Measurements from ENCODE around the gene DIPK1A. TPM values are rescaled to one million over a fixed set of nuclear protein-coding genes. Genes with fewer than 3 reads are reported as not detected.
A peak's percentile ranks its signal among the peaks of the same experiment; 100 is the strongest.

The DIPK1A gene
- total RNA-seq, result 10 to 100 TPM; 14.3 to 14.4 TPM

DNA sequence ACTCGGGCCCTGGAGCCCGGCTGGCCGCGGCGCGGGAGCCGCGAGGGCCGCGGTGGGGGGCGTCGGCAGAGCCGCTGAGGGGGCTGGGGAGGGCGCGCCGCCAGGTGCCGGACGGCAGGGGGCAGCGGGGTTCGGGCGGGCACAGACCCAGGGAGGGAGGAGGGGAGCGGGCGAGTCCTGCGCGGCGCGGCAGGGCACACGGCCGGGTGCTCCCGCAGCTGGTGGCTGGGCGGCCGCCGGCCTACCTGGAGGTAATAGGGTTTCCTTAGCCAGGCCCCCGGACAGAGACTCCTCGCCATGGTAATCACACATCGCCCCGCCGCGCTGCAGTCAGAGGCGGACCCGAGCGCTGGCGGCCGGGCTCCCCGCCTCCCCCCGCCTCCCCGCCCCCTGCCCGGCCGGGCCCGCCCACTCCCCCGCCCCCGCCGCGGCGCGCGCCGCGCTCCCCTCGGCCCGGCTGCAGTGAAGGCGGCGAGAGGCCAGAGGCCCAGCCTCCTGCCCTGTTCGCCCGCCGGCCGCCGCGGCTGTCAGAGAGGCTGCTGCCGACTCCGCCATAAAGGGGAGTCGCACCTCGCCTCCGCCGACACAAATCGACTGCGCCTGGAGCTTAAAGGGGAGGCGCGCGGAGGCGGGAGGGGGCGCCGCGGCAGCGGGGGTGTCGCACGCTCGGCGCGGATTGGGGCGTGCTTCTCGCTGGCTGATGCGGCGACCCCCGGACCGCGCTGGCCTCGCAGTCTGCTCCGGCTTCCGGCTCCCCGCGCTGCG, at the start of gene DIPK1A:
Gene DIPK1A (minus strand): TSS at position 332 of the 765 bp plus-strand sequence. CDS start 33 bp downstream, at position 299.
- Histone ChIP-seq H3K4me3 (peak within 1 kb of the TSS; percentile 91), H3K36me3 (no peaks in the 10 kb centered on the region), H3K27ac (peak within 1 kb of the TSS; percentile 98), H3K27me3 (no peaks in the 10 kb centered on the region), H3K4me1 (peaks cover 7% of the 10 kb centered on the region), H3K9ac (ENCODE audit: low read depth in 2 of 2, low read length in 2 of 2) (peak within 1 kb of the TSS; percentile 90 to 93), H3K9me3 (no peaks in the 10 kb centered on the region)
- DNase-seq, result peak; percentile 77
- TF ChIP-seq, protein P1, sequence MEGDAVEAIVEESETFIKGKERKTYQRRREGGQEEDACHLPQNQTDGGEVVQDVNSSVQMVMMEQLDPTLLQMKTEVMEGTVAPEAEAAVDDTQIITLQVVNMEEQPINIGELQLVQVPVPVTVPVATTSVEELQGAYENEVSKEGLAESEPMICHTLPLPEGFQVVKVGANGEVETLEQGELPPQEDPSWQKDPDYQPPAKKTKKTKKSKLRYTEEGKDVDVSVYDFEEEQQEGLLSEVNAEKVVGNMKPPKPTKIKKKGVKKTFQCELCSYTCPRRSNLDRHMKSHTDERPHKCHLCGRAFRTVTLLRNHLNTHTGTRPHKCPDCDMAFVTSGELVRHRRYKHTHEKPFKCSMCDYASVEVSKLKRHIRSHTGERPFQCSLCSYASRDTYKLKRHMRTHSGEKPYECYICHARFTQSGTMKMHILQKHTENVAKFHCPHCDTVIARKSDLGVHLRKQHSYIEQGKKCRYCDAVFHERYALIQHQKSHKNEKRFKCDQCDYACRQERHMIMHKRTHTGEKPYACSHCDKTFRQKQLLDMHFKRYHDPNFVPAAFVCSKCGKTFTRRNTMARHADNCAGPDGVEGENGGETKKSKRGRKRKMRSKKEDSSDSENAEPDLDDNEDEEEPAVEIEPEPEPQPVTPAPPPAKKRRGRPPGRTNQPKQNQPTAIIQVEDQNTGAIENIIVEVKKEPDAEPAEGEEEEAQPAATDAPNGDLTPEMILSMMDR (IDR thresholded peaks at IDR 0.05), result no peak
- intact Hi-C loops (cut with DNase I), result loop anchor here (2.0 kb wide), 1 partner anchor 103 kb away; no protein-coding TSS in a partner anchor

DNA sequence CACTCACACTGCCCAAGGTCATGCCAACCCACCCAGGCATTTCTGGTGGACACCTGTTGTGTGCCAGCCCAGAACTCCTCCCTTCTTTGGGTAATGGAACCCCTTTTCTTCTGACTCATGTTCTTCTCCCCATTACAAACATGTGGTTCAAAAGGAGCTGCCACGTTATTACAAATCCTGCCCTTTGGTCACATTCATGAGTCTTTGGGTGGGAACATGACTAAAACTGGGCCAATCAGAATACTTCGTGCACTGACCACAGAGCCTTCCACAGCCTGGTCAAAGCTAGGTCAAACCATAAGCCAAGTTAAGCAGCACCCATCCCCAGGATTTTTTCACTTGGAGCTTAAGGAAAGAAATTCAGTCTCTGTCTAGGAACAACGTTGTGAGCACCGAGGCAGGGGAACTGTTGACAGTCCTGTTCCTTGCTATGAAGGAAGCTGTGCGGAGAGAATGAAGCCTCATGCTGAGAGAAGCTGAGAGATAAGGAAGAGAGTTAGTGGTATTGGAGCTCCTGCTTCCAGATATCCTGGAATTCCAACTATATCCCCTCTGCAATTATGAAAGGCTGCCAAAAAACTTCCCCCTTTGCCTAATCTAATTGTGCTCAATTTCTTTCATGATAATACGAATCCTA, 46.8 kb upstream of the DIPK1A start:
- H3K36me3 ChIP-seq, result no peaks in the 10 kb centered on the region
- H3K9me3 ChIP-seq, result no peaks in the 10 kb centered on the region
- intact Hi-C loops (cut with DNase I), result no loop called here
- H3K27me3 ChIP-seq, result no peaks in the 10 kb centered on the region
- TF ChIP-seq, protein P1 (IDR thresholded peaks at IDR 0.05), result no peak
- no peak overlapping the region for H3K9ac ChIP-seq (ENCODE audit: low read depth in 2 of 2, low read length in 2 of 2)
- H3K27ac ChIP-seq, result no peak overlapping the region
- no peak for DNase-seq
- H3K4me1 ChIP-seq, result no peaks in the 10 kb centered on the region
- no peak overlapping the region for H3K4me3 ChIP-seq

DNA sequence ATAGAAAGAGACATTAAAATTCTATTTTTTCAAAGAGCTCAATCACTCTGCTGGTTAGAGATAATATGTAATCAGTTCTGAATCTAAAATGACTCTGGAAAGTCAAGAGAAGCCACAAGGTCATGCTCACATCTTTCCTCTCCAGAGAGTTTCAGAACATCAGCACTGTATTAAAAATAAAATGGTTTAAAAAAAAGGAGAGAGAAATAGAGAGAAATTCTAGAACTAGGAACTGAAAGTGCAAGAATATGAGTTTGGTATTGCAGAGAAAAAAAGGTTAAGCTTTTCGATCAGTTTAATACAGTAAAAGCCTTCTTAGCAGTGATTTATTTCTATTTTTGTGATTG, 44.0 kb upstream of the DIPK1A start:
- Histone ChIP-seq H3K4me1 (no peaks in the 10 kb centered on the region), H3K9me3 (no peaks in the 10 kb centered on the region), H3K27ac (no peak overlapping the region), H3K36me3 (no peaks in the 10 kb centered on the region), H3K9ac (ENCODE audit: low read depth in 2 of 2, low read length in 2 of 2) (no peak overlapping the region), H3K27me3 (no peaks in the 10 kb centered on the region), H3K4me3 (no peak overlapping the region)
- intact Hi-C loops (cut with DNase I), result no loop called here
- no peak for DNase-seq
- TF ChIP-seq, protein P1 (IDR thresholded peaks at IDR 0.05), result no peak

DNA sequence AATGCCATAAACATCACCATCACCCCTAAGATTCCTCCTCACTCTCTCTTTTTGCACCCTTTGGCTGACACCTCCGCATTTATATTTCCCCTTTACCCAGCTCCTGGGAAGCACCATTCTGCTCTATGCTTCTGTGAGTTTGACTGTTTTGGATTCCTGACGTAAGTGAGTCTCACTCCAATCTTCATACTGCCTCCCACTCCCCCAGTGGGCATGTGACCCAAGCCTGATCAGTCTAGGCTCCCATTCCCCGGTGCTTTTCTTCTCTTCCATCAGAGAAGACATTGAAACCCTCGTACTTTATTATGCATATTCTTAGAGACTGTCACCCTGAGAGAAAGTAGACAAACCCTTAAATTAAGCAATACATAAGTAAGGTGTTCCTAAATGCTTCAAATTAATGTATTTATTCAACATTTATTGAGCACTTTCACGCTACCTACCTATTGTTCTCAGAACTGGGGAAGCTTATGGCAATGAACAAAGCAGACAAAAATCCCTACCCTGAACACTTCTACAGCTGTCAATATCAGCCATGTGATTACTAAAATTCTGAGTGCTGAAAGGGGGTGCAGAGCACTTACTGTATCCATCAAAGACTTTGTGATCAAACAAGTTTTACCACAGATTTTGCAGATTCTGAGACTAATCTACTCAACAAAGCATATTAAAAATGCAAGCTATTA, 43.4 kb upstream of the DIPK1A start:
- no peak for DNase-seq
- intact Hi-C loops (cut with DNase I), result loop anchor here (5.0 kb wide), 1 partner anchor 58 kb away; no protein-coding TSS in a partner anchor
- H3K9ac ChIP-seq (ENCODE audit: low read depth in 2 of 2, low read length in 2 of 2), result no peak overlapping the region
- H3K36me3 ChIP-seq, result no peaks in the 10 kb centered on the region
- no peak overlapping the region for H3K4me3 ChIP-seq
- H3K27ac ChIP-seq, result no peak overlapping the region
- H3K4me1 ChIP-seq, result no peaks in the 10 kb centered on the region
- no peaks in the 10 kb centered on the region for H3K27me3 ChIP-seq
- TF ChIP-seq, protein P1 (IDR thresholded peaks at IDR 0.05), result no peak
- no peaks in the 10 kb centered on the region for H3K9me3 ChIP-seq

DNA sequence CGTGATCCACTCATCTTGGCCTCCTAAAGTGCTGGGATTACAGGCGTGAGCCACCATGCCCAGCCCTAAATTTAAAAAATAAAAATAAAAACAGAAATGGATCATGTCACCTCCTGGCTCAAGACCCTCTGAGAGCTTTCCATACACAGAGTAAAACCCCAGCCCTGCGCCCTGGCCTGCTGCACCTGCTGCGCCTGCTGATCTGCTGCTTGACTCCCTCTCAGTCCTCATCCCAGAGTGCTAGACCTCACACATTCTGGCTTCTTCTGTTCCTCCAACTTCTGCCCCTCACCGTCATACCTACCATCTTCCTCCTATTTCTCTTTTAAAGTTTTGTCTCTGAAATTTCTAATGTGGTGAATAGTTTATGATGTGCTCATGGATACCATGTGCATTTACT, 42.7 kb upstream of the DIPK1A start:
- no peaks in the 10 kb centered on the region for H3K27me3 ChIP-seq
- no peaks in the 10 kb centered on the region for H3K36me3 ChIP-seq
- no peaks in the 10 kb centered on the region for H3K4me1 ChIP-seq
- no peak for DNase-seq
- intact Hi-C loops (cut with DNase I), result loop anchor here (5.0 kb wide), 1 partner anchor 58 kb away; no protein-coding TSS in a partner anchor
- TF ChIP-seq, protein P1 (IDR thresholded peaks at IDR 0.05), result no peak
- H3K9ac ChIP-seq (ENCODE audit: low read depth in 2 of 2, low read length in 2 of 2), result no peak overlapping the region
- no peaks in the 10 kb centered on the region for H3K9me3 ChIP-seq
- no peak overlapping the region for H3K4me3 ChIP-seq
- no peak overlapping the region for H3K27ac ChIP-seq

All from colonic mucosa (tissue), 4 donors.